ENCODE data around the gene TOLLIP.

DNA sequence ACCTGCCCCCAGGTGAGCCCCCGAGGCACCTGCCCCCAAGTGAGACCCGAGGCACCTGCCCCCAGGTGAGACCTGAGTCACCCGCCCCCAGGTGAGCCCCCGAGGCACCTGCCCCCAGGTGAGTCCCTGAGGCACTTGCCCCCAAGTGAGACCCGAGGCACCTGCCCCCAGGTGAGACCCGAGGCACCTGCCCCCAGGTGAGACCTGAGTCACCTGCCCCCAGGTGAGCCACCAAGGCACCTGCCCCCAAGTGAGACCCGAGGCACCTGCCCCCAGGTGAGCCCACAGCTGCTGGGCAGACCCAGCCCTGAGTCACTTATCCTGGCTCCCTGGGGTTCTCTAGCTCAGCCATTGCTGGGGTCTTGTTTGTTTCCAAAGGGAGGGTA is 50.4 kb downstream of the TOLLIP start:
- TF ChIP-seq CEBPZ (IDR thresholded peaks at IDR 0.05; ENCODE audit: borderline replicate concordance, low read depth, low read length) (no peak), SMC3 (conservative IDR thresholded peaks at IDR 0.05; ENCODE audit: insufficient read depth, low read depth, low read length) (no peak), TAF1 (IDR thresholded peaks at IDR 0.05; ENCODE audit: control insufficient read depth, extremely low read depth, insufficient read depth, low read length, severe bottlenecking) (no peak)

Measured in K562 (cell line).